ENCODE results near the gene CAMK1D.

The CAMK1D gene

DNA sequence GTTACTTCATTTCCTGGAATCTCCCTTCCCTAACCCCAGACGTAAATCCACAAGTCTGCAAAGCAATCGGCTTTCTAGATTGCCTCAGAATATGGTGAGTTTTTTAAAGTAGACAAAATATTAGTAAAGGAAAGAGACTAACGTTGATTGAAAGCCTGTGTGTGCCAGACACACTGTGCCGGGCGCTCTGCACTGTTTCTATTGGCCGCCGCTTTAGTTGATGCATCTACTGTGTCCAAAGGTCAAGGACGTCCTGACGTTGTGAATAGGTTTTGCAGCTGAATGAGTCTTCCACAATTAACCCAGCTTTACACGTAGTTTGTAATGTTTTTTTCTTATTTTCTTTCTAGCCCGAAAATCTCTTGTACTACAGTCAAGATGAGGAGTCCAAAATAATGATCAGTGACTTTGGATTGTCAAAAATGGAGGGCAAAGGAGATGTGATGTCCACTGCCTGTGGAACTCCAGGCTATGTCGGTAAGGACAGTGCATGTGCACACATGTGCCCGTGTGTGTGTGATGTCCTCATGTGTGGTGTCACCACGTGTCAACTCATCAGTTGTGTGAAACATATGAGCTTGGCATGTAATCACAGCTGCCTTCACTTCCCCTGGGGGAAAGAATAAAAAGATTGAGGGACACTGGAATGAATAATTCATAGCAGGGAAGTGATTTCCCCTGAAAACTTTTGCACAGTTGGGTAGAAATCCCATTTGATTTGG is 420.1 kb downstream of the CAMK1D start:
- DNase-seq (ENCODE audit: low read depth), result no peak

- no peak for DNase-seq (ENCODE audit: low read depth)
Observed at GRCh38 chr10:12771981-12772760, 422.8 kb downstream of the CAMK1D start.

- DNase-seq (ENCODE audit: low read depth), result no peak
Observed at GRCh38 chr10:12772797-12773587, 423.6 kb downstream of the CAMK1D start.

GRCh38 chr10:12774204-12774894 is 425.0 kb downstream of the CAMK1D start:
- DNase-seq (ENCODE audit: low read depth), result no peak

DNA sequence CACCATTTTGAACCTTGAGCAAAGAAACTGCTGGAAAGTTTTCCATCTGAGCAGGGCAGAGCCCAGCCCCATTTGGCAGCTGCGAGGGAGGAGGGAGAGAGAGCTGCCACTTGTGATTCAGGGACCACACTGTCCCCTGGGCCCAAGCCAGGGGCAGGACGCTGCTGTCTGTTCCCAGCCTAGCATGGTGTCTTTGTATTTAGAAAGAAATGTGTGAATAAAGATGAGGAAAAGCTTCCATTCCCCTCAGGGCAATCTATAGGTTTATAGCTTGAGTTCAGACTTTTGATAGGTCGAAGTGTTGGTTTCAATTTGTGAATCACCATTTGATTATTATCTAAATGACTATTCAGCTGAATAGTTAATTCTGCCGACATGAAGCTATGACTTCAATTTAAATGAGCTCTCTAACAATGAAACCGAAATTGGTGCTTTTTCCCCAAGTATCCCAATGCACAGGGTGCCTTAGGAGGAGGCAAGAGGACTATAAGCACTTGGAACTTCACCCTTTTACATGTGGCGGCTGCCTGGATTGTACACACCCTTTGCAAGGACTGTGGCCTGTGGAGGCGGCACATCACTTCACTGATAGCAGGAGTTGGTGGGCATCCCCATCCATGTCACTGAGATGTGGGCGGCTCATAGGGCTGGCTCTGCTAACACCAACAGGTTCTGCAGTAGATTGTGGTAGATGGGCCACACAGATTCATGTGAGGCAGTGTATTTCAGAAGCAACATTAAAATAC is 428.7 kb downstream of the CAMK1D start:
- no peak for DNase-seq (ENCODE audit: low read depth)

- no peak for DNase-seq (ENCODE audit: low read depth)
Observed at GRCh38 chr10:12780634-12781601, 431.6 kb downstream of the CAMK1D start.

GRCh38 chr10:12781976-12782375 is 432.6 kb downstream of the CAMK1D start:
- DNase-seq (ENCODE audit: low read depth), result no peak

DNA sequence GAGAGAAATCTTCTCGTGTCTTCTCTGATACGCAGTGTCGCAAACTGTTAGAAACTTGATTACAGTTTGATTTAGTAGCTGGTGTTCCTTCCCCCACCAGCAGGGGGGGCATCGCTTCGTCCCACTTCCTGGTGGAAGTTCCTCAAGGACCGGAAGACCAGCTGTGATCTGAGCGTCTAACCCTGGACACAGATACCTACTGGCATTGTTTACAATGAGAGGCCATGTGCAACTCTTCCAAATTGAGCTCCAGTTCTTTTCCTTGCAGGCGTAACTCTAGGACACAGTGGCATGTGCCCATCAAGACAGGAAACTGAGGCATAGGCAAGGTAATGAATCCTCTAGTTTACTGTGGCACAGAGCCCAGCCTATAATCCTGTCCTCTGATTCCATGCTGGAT is 433.2 kb downstream of the CAMK1D start:
- no peak for DNase-seq (ENCODE audit: low read depth)

DNA sequence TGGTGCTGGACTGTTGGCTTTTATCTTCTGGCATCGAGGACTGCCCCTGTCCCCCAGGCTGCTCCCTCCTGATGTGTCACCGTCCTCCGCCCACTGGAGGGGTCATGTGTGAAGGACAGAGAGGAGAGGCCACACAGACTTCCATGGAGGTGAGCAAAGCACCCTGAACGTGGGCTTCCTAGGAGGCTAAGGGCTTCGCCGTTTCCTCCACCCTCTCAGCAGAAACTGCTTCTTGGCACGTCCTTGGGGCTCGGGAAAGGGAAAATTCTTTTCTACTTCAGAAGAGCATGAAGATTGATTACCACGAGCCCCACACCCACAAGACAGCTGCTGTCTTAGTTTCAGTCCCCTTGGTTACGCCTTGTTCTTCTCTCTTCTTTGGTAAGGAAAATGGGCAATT is 433.9 kb downstream of the CAMK1D start:
- no peak for DNase-seq (ENCODE audit: low read depth)

- DNase-seq (ENCODE audit: low read depth), result no peak
Observed at GRCh38 chr10:12784646-12785045, 435.3 kb downstream of the CAMK1D start.

GRCh38 chr10:12785415-12785831 is 436.1 kb downstream of the CAMK1D start:
- no peak for DNase-seq (ENCODE audit: low read depth)

DNA sequence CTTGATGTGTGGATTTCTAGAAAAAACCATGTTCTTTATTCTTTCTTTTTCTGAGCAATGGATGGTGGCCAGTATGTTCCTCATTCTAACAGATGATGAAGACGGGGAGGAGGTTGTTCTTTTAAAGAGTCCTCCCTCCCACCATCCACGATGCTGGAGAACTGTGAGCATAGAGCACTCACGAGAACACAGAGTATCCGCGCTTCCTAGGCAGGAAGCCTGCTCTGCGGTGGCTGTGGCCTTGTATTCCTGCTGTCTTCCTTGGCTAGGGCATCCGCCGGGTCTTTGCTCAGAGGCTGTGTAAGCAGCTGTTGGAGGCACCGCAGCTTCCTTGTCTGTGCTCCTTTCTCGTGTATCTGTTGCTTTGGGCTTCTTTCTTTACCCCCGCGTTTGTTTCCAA is 437.9 kb downstream of the CAMK1D start:
- DNase-seq (ENCODE audit: low read depth), result no peak

- DNase-seq (ENCODE audit: low read depth), result no peak
Observed at GRCh38 chr10:12788277-12788676, 438.9 kb downstream of the CAMK1D start.

DNA sequence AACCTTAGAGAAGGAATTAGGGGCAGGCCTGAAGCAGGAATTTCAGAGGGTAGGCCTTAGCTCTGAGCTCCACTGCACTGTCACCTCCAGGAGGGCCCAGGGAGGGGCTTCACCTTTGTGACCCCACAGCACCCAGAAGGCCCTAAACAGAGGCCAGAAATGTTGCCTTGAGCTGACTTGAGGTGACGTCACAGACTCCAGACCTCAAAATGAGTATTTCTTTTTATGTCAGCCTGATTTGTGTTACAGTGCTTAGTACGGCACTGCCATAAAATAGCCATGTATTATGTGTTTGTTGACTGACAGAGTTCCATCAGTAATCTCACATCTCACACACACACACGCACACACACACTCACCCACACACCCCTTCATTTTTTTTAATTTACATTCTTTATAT is 440.9 kb downstream of the CAMK1D start:
- no peak for DNase-seq (ENCODE audit: low read depth)

DNA sequence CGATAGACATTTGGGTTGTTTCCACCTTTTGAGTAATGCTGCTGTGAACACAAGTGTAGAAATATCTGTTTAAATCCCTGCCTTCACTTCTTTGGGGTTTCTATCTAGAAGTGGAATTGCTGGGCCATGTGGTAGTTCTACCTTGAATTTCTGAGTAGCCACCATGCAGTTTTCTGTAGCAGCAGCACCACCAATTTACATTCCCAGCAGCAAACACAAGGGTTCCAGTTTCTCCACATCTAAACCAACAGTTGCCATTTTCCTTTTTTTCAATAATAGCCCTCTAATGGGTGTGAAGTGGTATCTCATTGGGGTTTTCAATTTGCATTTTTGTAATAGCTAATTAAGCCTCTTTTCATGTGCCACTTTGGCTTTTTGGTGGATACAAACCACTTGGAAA is 442.4 kb downstream of the CAMK1D start:
- DNase-seq (ENCODE audit: low read depth), result no peak

GRCh38 chr10:12792889-12793556 is 443.7 kb downstream of the CAMK1D start:
- no peak for DNase-seq (ENCODE audit: low read depth)

- no peak for DNase-seq (ENCODE audit: low read depth)
Observed at GRCh38 chr10:12795315-12796110, 446.2 kb downstream of the CAMK1D start.

- DNase-seq (ENCODE audit: low read depth), result no peak
Observed at GRCh38 chr10:12796401-12797160, 447.2 kb downstream of the CAMK1D start.

All from EH (cell line).